PFSK-1 (cell line): ENCODE data around the gene PHACTR3.

Source experiments
- FOXP2 ChIP-seq: optimal IDR thresholded peaks from 2 replicates; pipeline ENCODE3; 2011; ENCODE audit warnings: borderline replicate concordance, control low read depth, inconsistent platforms; ENCODE audit not compliant: insufficient read depth; ENCODE audit errors: extremely low read length, extremely low read depth
- POLR2AphosphoS5 ChIP-seq: IDR thresholded peaks from 2 replicates; pipeline ENCODE4 v1.6.1; 2012; ENCODE audit warnings: low read depth, mild to moderate bottlenecking, control low read depth, low read length, moderate library complexity
- REST ChIP-seq, 2 experiments: IDR thresholded peaks; 2 replicates each; pipeline versions ENCODE4 v1.6.1 to v1.8.0; 2011 to 2012; ENCODE audit warnings: low read depth in 2 of 2, low read length in 2 of 2, control low read depth in 1 of 2, inconsistent platforms in 1 of 2, mild to moderate bottlenecking in 1 of 2, moderate library complexity in 1 of 2; ENCODE audit not compliant: insufficient read depth in 1 of 2
- SIN3A ChIP-seq: IDR thresholded peaks from 2 replicates; pipeline ENCODE4 v1.6.1; 2012; ENCODE audit warnings: mild to moderate bottlenecking, low read length, moderate library complexity, borderline replicate concordance; ENCODE audit not compliant: insufficient read depth
- TAF1 ChIP-seq: IDR thresholded peaks from 2 replicates; pipeline ENCODE4 v1.6.1; 2012; ENCODE audit warnings: low read length, control low read depth, borderline replicate concordance; ENCODE audit not compliant: insufficient read depth

PHACTR3 gene

GRCh38 chr20:59895908-59896307, 291.6 kb downstream of the PHACTR3 start:
- TF ChIP-seq POLR2AphosphoS5 (no peak), FOXP2 (no peak), SIN3A (no peak), REST (IDR thresholded peaks at IDR 0.05; ENCODE audit: insufficient read depth in 1 of 2, low read depth in 2 of 2, low read length in 2 of 2) (no peak), TAF1 (no peak)
